GM21786 (cell line): Measurements from ENCODE around the gene OAS2.
"Not testable (repeated sequence)": the region's sequence is repeated elsewhere in the genome, so short reads cannot be mapped to it uniquely, and the experiment has no call there.

Source experiments
- ATAC-seq: cut with Tn5 transposase; IDR thresholded peaks from one replicate; pipeline ENCODE4 v1.9.1; 2021; ENCODE audit not compliant: unreplicated experiment

Gene OAS2

GRCh38 chr12:112980491-112981158, 2.3 kb downstream of the OAS2 start:
- ATAC-seq, result no peak

GRCh38 chr12:112985642-112986290, 7.4 kb downstream of the OAS2 start:
- no peak for ATAC-seq

- no peak for ATAC-seq
These were observed 8.0 kb downstream of the OAS2 start for GRCh38 chr12:112986291-112986800.

- ATAC-seq, result no peak
These were observed 9.2 kb downstream of the OAS2 start for GRCh38 chr12:112987561-112987960.

- ATAC-seq, result no peak
These were observed 9.9 kb downstream of the OAS2 start for GRCh38 chr12:112988224-112988623.

GRCh38 chr12:112988823-112989385, 10.6 kb downstream of the OAS2 start:
- ATAC-seq, result not testable (repeated sequence)

- no peak for ATAC-seq
These were observed 11.5 kb downstream of the OAS2 start for GRCh38 chr12:112989806-112990205.

GRCh38 chr12:112992541-112993398, 14.5 kb downstream of the OAS2 start:
- ATAC-seq, result no peak

- no peak for ATAC-seq
These were observed 16.7 kb downstream of the OAS2 start for GRCh38 chr12:112995008-112995407.

- ATAC-seq, result no peak
These were observed 18.2 kb downstream of the OAS2 start for GRCh38 chr12:112996501-112996900.

GRCh38 chr12:112997506-112997905, 19.2 kb downstream of the OAS2 start:
- no peak for ATAC-seq

GRCh38 chr12:112998987-112999767, 20.9 kb downstream of the OAS2 start:
- peak; percentile 96 for ATAC-seq

- no peak for ATAC-seq
These were observed 22.1 kb downstream of the OAS2 start for GRCh38 chr12:113000433-113000832.

- no peak for ATAC-seq
These were observed 23.8 kb downstream of the OAS2 start for GRCh38 chr12:113002155-113002554.

GRCh38 chr12:113002676-113003075, 24.4 kb downstream of the OAS2 start:
- no peak for ATAC-seq

- ATAC-seq, result no peak
These were observed 25.3 kb downstream of the OAS2 start for GRCh38 chr12:113003636-113004035.

- no peak for ATAC-seq
These were observed 27.4 kb downstream of the OAS2 start for GRCh38 chr12:113005762-113006161.

- ATAC-seq, result no peak
These were observed 27.9 kb downstream of the OAS2 start for GRCh38 chr12:113006206-113006605.

GRCh38 chr12:113006641-113007040, 28.3 kb downstream of the OAS2 start:
- ATAC-seq, result no peak

GRCh38 chr12:113007166-113007565, 28.8 kb downstream of the OAS2 start:
- no peak for ATAC-seq

GRCh38 chr12:113010701-113011100, 32.4 kb downstream of the OAS2 start:
- no peak for ATAC-seq
